ENCODE data around the gene MOV10.
"Not testable (repeated sequence)": the region's sequence is repeated elsewhere in the genome, so short reads cannot be mapped to it uniquely, and the experiment has no call there.

The MOV10 gene

DNA sequence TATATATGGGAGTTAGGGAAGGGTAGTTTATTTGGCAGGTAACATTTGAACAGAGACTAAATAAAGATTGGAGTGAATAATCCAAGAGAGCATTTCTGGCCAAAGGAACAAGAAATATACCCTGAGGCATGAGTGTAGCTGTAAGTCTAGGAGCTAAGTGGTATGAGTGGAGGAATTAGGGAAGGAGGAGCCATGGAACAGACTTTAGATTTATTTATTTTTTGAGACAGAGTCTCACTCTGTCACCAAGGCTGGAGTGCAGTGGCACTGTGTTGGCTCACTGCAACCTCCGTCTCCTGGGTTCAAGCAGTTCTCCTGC, 36.4 kb upstream of the MOV10 start:
- no peak overlapping the region for H3K4me3 ChIP-seq (ENCODE audit: low read length)
- H3K9ac ChIP-seq (ENCODE audit: low read depth, low read length): no peak overlapping the region
- H3K36me3 ChIP-seq (ENCODE audit: insufficient read depth, low read length): peaks cover 3% of the 10 kb centered on the region; the same call in 1 of the 2 replicates
- no peaks in the 10 kb centered on the region for H3K27me3 ChIP-seq (ENCODE audit: insufficient read depth, low read length)
- WGBS: 93% methylated on average over 1 of the region's 1 CpG
- H3K9me3 ChIP-seq (ENCODE audit: insufficient read depth, low read depth, low read length): peaks cover 6% of the 10 kb centered on the region; the same call in 1 of the 2 replicates
- peaks cover 7% of the 10 kb centered on the region for H3K4me1 ChIP-seq (ENCODE audit: insufficient read depth, low read length)
- no peak overlapping the region for H3K27ac ChIP-seq (ENCODE audit: low read depth, low read length)

DNA sequence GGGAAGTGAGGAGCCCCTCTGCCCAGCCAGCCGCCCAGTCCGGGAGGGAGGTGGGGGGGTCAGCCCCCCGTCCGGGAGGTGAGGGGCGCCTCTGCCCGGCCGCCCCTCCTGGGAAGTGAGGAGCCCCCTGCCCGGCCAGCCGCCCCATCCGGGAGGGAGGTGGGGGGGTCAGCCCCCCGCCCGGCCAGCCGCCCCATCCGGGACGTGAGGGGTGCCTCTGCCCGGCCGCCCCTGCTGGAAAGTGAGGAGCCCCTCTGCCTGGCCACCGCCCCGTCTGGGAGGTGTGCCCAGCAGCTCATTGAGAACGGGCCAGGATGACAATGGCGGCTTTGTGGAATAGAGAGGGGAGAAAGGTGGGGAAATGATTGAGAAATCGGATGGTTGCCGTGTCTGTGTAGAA, 34.0 kb upstream of the MOV10 start:
- not testable (repeated sequence) for H3K9ac ChIP-seq (ENCODE audit: low read depth, low read length); H3K9me3 ChIP-seq (ENCODE audit: insufficient read depth, low read depth, low read length); H3K4me3 ChIP-seq (ENCODE audit: low read length); H3K4me1 ChIP-seq (ENCODE audit: insufficient read depth, low read length); H3K27ac ChIP-seq (ENCODE audit: low read depth, low read length); H3K27me3 ChIP-seq (ENCODE audit: insufficient read depth, low read length)
- WGBS: 94% methylated on average over 23 of the region's 23 CpGs
- peaks cover 15% of the 10 kb centered on the region for H3K36me3 ChIP-seq (ENCODE audit: insufficient read depth, low read length)

DNA sequence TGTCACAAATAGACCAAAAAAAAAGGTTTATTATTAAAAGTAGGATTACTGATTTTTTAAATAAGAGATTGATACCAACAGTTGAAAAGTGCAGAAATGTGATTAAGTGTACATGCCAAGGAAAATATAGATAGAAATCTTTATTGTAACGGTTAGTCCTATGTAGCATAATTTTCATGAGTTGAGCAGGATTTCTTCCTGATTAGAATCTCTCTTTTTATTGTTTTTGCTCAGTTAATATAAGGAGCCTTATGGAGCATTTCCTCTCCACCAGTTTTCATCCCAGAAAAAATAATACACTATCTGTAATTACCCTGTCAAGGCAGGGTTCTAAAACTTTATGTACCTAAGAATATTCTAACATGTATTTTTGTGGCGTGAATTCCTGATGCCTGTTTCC, 31.4 kb upstream of the MOV10 start:
- Histone ChIP-seq H3K27me3 (ENCODE audit: insufficient read depth, low read length) (no peaks in the 10 kb centered on the region), H3K4me1 (ENCODE audit: insufficient read depth, low read length) (no peaks in the 10 kb centered on the region; the same call in 1 of the 2 replicates), H3K4me3 (ENCODE audit: low read length) (no peak overlapping the region), H3K9me3 (ENCODE audit: insufficient read depth, low read depth, low read length) (peaks cover 6% of the 10 kb centered on the region; the same call in 1 of the 2 replicates), H3K27ac (ENCODE audit: low read depth, low read length) (no peak overlapping the region), H3K9ac (ENCODE audit: low read depth, low read length) (no peak overlapping the region), H3K36me3 (ENCODE audit: insufficient read depth, low read length) (peaks cover 34% of the 10 kb centered on the region)
- WGBS: 98% methylated on average over 2 of the region's 2 CpGs

DNA sequence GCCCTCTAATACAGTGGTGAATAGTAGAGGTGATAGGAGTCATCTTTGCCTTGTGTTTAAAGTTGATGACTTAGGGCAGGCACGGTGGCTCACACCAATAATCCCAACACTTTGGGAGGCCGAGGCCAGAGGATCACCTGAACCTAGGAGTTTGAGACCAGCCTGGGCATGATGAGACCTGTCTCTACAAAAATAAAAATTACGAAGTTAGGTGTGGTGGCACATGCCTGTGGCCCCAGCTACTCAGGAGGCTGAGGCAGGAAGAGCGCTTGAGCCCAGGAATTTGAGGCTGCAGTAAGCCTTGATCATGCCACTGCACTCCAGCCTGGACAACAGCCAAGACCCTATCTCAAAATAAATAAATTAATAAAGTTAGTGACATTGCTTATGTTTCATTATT, 28.2 kb upstream of the MOV10 start:
- 92% methylated on average over 4 of the region's 4 CpGs for WGBS
- H3K9me3 ChIP-seq (ENCODE audit: insufficient read depth, low read depth, low read length): no peaks in the 10 kb centered on the region
- peaks cover 61% of the 10 kb centered on the region for H3K36me3 ChIP-seq (ENCODE audit: insufficient read depth, low read length)
- no peak overlapping the region for H3K27ac ChIP-seq (ENCODE audit: low read depth, low read length)
- H3K27me3 ChIP-seq (ENCODE audit: insufficient read depth, low read length): no peaks in the 10 kb centered on the region
- H3K4me1 ChIP-seq (ENCODE audit: insufficient read depth, low read length): no peaks in the 10 kb centered on the region; the same call in 1 of the 2 replicates
- no peak overlapping the region for H3K4me3 ChIP-seq (ENCODE audit: low read length)
- H3K9ac ChIP-seq (ENCODE audit: low read depth, low read length): no peak overlapping the region

DNA sequence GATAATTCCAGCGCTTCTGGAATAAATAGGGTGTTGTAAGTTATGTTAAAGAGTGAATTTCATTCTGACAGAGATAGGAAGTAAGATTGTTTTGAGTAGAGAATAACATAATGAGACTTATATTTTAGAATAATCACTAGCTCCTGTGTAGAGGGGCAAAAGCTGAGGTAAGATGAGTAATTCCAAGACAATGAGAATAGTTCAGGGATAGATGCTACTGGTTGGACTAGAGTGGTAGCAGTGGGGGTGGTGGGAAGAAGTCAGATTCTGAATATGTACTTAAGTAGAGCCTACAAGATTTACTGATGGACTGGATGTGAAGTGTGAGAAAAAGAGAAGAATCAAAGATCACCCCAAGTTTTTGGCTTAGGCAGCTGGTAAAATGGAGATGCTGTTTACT, 23.3 kb upstream of the MOV10 start:
- Histone ChIP-seq H3K27me3 (ENCODE audit: insufficient read depth, low read length) (no peaks in the 10 kb centered on the region), H3K9me3 (ENCODE audit: insufficient read depth, low read depth, low read length) (no peaks in the 10 kb centered on the region), H3K4me1 (ENCODE audit: insufficient read depth, low read length) (no peaks in the 10 kb centered on the region), H3K4me3 (ENCODE audit: low read length) (no peak overlapping the region), H3K27ac (ENCODE audit: low read depth, low read length) (no peak overlapping the region), H3K36me3 (ENCODE audit: insufficient read depth, low read length) (peaks cover 96% of the 10 kb centered on the region), H3K9ac (ENCODE audit: low read depth, low read length) (no peak overlapping the region)
- 89% methylated on average over 1 of the region's 1 CpG for WGBS

DNA sequence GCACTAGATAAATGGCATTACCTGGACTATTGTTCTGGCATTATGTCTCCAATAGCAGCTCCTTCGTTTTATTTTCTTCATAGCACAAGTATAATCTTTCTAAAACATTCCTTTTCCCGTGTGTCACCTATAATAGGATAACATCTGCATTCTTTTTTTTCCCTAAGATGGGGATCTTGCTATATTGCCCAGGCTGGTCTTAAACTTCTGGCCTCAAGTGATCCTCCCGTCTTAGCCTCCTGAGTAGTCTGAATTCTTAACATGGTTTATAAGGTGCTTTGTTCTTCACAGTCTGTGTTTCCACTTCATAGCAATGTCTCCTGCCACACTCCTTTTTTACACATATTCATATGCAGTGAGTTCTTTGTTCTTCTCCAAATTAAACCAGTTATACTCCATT, 8.6 kb upstream of the MOV10 start:
- Histone ChIP-seq H3K36me3 (ENCODE audit: insufficient read depth, low read length) (peaks cover 95% of the 10 kb centered on the region), H3K27me3 (ENCODE audit: insufficient read depth, low read length) (no peaks in the 10 kb centered on the region), H3K9ac (ENCODE audit: low read depth, low read length) (no peak overlapping the region), H3K4me1 (ENCODE audit: insufficient read depth, low read length) (peaks cover under 1% of the 10 kb centered on the region; the same call in 1 of the 2 replicates), H3K27ac (ENCODE audit: low read depth, low read length) (no peak overlapping the region), H3K9me3 (ENCODE audit: insufficient read depth, low read depth, low read length) (no peaks in the 10 kb centered on the region), H3K4me3 (ENCODE audit: low read length) (no peak overlapping the region)
- 93% methylated on average over 3 of the region's 3 CpGs for WGBS

DNA sequence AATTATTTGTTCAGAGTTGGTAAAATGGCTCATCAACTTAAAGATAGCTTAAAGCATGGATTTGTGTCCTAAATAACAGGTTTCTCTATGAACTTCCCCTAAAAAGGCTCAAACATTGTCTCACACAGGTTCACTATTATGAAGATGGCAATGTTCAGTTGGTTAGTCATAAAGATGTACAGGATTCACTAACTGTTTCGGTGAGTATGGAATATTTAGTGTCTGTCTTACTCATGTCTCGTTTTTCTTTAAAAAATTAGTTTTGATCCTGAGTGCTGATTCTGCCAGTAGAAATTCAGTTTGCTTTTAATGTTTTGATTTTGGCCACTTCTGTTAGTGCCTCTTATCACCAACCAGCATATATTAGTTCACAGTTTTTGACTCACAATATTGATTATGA, 7.5 kb upstream of the MOV10 start:
- H3K4me1 ChIP-seq (ENCODE audit: insufficient read depth, low read length): peaks cover 11% of the 10 kb centered on the region
- WGBS: 89% methylated on average over 2 of the region's 2 CpGs
- no peaks in the 10 kb centered on the region for H3K27me3 ChIP-seq (ENCODE audit: insufficient read depth, low read length)
- no peak overlapping the region for H3K27ac ChIP-seq (ENCODE audit: low read depth, low read length)
- no peak overlapping the region for H3K4me3 ChIP-seq (ENCODE audit: low read length)
- H3K9ac ChIP-seq (ENCODE audit: low read depth, low read length): no peak overlapping the region
- H3K36me3 ChIP-seq (ENCODE audit: insufficient read depth, low read length): peaks cover 94% of the 10 kb centered on the region
- no peaks in the 10 kb centered on the region for H3K9me3 ChIP-seq (ENCODE audit: insufficient read depth, low read depth, low read length)

DNA sequence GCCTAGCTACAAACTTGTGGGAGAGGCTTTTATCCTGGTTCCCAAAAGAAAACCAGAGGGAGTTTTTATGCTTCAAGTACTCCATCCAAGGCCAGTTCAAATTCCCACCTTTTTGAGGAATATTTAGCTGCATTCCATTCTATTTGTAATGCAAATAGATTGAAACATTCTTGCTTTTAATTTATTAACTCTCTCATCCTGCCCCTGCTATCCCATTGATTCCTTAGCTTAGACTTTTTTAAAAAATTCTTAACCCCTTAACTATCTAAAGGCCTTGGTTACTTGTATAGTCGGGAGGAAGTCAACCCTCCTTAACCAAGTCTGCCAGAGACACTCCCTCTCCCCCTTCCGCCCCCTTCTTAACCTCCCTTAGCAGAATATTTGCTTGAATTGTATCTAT, 2.5 kb upstream of the MOV10 start:
- peaks cover 40% of the 10 kb centered on the region for H3K4me1 ChIP-seq (ENCODE audit: insufficient read depth, low read length)
- peak overlapping the region; percentile 15 for H3K9ac ChIP-seq (ENCODE audit: low read depth, low read length)
- peaks cover 10% of the 10 kb centered on the region for H3K27me3 ChIP-seq (ENCODE audit: insufficient read depth, low read length)
- H3K9me3 ChIP-seq (ENCODE audit: insufficient read depth, low read depth, low read length): no peaks in the 10 kb centered on the region
- H3K4me3 ChIP-seq (ENCODE audit: low read length): no peak overlapping the region
- peak overlapping the region; percentile 90 for H3K27ac ChIP-seq (ENCODE audit: low read depth, low read length)
- H3K36me3 ChIP-seq (ENCODE audit: insufficient read depth, low read length): peaks cover 48% of the 10 kb centered on the region
- 49% methylated on average over 2 of the region's 2 CpGs for WGBS

DNA sequence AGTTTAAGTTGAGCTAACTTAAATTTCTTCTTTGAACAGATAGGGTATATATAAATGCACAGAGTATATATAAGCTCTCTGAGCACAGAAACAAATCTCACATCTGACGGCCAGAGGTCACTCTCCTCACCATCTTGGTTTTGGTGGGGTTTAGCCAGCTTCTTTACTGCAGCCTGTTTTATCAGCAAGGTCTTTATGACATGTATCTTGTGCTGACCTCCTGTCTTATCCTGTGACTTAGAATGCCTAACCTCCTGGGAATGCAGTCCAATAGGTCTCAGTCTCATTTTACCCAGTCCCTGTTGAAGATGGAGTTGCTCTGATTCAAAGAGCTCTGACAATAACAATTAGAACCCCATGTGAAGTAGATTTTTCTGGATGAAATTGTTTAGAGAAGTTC, 1.6 kb upstream of the MOV10 start:
- 85% methylated on average over 1 of the region's 1 CpG for whole genome bisulfite sequencing
- Histone ChIP-seq H3K36me3 (ENCODE audit: insufficient read depth, low read length) (peaks cover 40% of the 10 kb centered on the region), H3K9me3 (ENCODE audit: insufficient read depth, low read depth, low read length) (no peaks in the 10 kb centered on the region), H3K27me3 (ENCODE audit: insufficient read depth, low read length) (peaks cover 10% of the 10 kb centered on the region), H3K4me3 (ENCODE audit: low read length) (no peak overlapping the region), H3K27ac (ENCODE audit: low read depth, low read length) (peak overlapping the region; percentile 90; the same call in 1 of the 2 replicates), H3K4me1 (ENCODE audit: insufficient read depth, low read length) (peaks cover 40% of the 10 kb centered on the region), H3K9ac (ENCODE audit: low read depth, low read length) (no peak overlapping the region)

DNA sequence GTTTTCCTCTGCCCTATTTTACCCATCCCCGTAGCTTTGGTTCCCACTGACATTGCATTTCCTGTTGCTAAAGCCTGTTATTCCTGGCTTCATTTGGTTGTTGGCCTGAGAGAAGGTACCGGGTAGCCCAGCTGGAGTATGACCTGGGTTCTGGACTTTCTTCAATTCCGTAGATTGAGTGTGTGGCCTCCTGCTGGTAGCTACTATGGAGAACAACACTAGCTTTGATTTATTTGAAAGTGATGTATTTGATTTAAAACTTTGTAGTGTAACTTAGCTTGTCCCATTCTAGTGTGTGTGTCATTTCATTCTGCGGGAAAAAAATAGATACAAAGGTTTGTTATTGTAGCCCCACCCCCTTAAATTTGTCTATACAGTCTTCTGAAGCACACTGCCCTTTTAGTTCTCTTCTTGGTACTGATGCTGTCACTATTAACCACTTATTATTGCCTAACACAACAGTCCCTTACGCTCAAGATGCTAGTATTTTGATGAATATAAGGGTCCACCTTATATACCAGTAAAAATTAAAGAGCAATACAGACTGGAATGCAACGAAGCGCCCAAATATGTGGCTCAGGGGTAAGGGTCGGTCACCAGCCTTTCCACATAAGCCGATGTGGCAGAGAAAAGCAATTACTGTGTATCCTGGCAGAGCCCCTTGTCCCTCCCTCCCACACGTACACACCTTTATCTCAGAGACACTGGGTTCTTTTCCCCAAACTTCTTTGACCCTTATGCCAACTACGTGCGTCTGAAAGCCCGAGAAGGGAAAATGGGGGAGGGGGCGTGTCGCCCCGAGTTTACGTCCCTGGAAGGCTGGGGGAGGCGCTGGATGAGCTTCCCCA, 643 bp upstream of the MOV10 start:
- WGBS: 23% methylated on average over 17 of the region's 18 CpGs
- peak overlapping the region; percentile 86 for H3K9ac ChIP-seq (ENCODE audit: low read depth, low read length)
- peaks cover 40% of the 10 kb centered on the region for H3K4me1 ChIP-seq (ENCODE audit: insufficient read depth, low read length)
- H3K9me3 ChIP-seq (ENCODE audit: insufficient read depth, low read depth, low read length): no peaks in the 10 kb centered on the region
- H3K27me3 ChIP-seq (ENCODE audit: insufficient read depth, low read length): peaks cover 10% of the 10 kb centered on the region
- peak overlapping the region; percentile 80 for H3K27ac ChIP-seq (ENCODE audit: low read depth, low read length)
- peak overlapping the region; percentile 96 for H3K4me3 ChIP-seq (ENCODE audit: low read length)
- H3K36me3 ChIP-seq (ENCODE audit: insufficient read depth, low read length): peaks cover 30% of the 10 kb centered on the region

DNA sequence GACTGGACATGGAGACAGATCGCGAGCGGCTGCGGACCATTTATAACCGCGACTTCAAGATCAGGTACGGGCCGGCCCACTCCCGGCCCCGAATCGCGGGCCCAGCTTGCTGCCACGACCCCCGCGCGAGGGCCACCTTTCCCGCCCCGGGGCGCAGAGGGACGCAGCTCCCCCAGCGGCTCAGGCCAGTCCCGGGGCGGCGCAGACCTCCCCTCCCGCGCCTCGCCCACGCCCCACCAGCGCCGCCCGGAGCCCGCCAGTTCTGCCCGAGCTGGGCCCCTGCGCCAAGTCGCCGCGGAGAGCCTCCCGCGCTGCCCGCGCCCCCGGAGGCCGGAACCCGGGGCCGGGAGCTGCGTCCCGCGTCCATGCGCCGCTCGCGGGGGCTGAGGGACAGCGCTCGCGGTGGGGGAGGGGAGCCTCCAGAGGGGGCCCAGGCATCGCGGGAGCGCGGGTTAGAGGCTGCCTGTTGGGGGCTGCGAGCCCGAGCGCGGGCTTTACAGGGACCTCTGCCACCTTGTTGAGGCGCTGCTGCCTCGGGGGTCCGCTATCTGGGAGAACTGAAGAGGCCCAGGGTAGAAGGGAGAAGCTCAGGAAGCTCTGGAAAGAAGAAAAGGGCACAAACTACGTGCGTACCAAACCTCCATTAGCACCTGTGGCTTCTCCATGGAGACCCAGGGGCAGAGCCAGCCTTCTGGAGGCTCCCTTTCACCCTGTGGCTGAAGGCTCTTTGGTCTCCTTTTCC, 698 bp downstream of the MOV10 start:
- peak overlapping the region; percentile 96 for H3K4me3 ChIP-seq (ENCODE audit: low read length)
- H3K36me3 ChIP-seq (ENCODE audit: insufficient read depth, low read length): peaks cover 17% of the 10 kb centered on the region
- H3K9ac ChIP-seq (ENCODE audit: low read depth, low read length): peak overlapping the region; percentile 86
- peak overlapping the region; percentile 80 for H3K27ac ChIP-seq (ENCODE audit: low read depth, low read length)
- no peaks in the 10 kb centered on the region for H3K9me3 ChIP-seq (ENCODE audit: insufficient read depth, low read depth, low read length)
- WGBS: under 1% methylated on average over 68 of the region's 68 CpGs
- peaks cover 40% of the 10 kb centered on the region for H3K4me1 ChIP-seq (ENCODE audit: insufficient read depth, low read length)
- H3K27me3 ChIP-seq (ENCODE audit: insufficient read depth, low read length): peaks cover 10% of the 10 kb centered on the region
